Mesothelial cell of epicardium (in vitro differentiated cells): ENCODE data around the gene C1orf185. TPM values are rescaled to one million over a fixed set of nuclear protein-coding genes. Genes with fewer than 3 reads are reported as not detected.

Experiments
- DNase-seq, 2 experiments: peaks; one replicate each; pipeline ENCODE4 v3.0.0; 2021; ENCODE audit warnings: low spot score in 2 of 2; ENCODE audit not compliant: unreplicated experiment in 2 of 2
- H3K27ac Mint-ChIP-seq: 2 replicates; pipeline ENCODE4 v1.8.0; 2021; ENCODE audit warnings: mixed read lengths
- H3K27me3 Mint-ChIP-seq: 2 replicates; pipeline ENCODE4 v1.8.0; 2021; ENCODE audit warnings: low read depth, mixed read lengths
- H3K36me3 Mint-ChIP-seq: 2 replicates; pipeline ENCODE4 v1.8.0; 2021; ENCODE audit warnings: mixed read lengths
- H3K4me1 Mint-ChIP-seq: 2 replicates; pipeline ENCODE4 v1.8.0; 2021; ENCODE audit warnings: mixed read lengths
- H3K4me3 Mint-ChIP-seq: 2 replicates; pipeline ENCODE4 v1.8.0; 2021; ENCODE audit warnings: mild to moderate bottlenecking, moderate library complexity, mixed read lengths
- H3K9me3 Mint-ChIP-seq: 2 replicates; pipeline ENCODE4 v1.8.0; 2021; ENCODE audit warnings: mixed read lengths
- total RNA-seq: library from RNA; stranded (reverse); gene quantifications from 3 replicates; pipeline ENCODE4 v1.2.1, GENCODE V29; 2021
- TF ChIP-seq, protein P1 (sequence below): fragments of 200-600 bp; sonication (generic); IDR thresholded peaks from one replicate; pipeline ENCODE4 v1.5.0; 2021; ENCODE audit warnings: antibody characterized with exemption; ENCODE audit not compliant: unreplicated experiment

Gene C1orf185
- not detected in 3 replicates for total RNA-seq

DNA sequence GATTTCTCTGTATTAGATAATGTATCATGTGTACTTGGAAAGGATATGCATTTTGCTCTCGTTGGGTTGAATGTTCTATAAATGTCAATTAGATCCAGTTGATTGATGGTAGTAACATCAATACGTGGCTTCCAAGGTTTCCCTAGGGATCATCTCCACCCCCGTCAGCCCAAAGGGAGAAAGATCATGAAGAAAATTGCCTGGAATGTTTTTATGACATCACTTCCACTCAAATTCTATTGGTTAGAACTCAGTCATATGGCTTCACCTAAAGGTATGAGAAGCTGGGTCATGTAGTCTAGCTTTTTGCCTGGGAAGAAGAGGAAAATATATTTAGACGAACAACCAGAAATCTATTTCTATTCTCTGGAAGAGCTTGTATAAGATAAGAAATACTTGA lies at the start of gene C1orf185:
Gene C1orf185 (plus strand): TSS at position 253 of the 400 bp plus-strand sequence. CDS start 6 bp downstream, at position 259.
- H3K27me3 Mint-ChIP-seq, result peaks cover 12% of the 10 kb centered on the region
- H3K9me3 Mint-ChIP-seq, result no peaks in the 10 kb centered on the region
- no peak within 1 kb of the TSS for H3K27ac Mint-ChIP-seq
- DNase-seq, result no peak
- no peaks in the 10 kb centered on the region for H3K4me1 Mint-ChIP-seq
- no peak within 1 kb of the TSS for H3K4me3 Mint-ChIP-seq
- TF ChIP-seq, protein P1, sequence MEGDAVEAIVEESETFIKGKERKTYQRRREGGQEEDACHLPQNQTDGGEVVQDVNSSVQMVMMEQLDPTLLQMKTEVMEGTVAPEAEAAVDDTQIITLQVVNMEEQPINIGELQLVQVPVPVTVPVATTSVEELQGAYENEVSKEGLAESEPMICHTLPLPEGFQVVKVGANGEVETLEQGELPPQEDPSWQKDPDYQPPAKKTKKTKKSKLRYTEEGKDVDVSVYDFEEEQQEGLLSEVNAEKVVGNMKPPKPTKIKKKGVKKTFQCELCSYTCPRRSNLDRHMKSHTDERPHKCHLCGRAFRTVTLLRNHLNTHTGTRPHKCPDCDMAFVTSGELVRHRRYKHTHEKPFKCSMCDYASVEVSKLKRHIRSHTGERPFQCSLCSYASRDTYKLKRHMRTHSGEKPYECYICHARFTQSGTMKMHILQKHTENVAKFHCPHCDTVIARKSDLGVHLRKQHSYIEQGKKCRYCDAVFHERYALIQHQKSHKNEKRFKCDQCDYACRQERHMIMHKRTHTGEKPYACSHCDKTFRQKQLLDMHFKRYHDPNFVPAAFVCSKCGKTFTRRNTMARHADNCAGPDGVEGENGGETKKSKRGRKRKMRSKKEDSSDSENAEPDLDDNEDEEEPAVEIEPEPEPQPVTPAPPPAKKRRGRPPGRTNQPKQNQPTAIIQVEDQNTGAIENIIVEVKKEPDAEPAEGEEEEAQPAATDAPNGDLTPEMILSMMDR, result no peak
- H3K36me3 Mint-ChIP-seq, result no peaks in the 10 kb centered on the region

DNA sequence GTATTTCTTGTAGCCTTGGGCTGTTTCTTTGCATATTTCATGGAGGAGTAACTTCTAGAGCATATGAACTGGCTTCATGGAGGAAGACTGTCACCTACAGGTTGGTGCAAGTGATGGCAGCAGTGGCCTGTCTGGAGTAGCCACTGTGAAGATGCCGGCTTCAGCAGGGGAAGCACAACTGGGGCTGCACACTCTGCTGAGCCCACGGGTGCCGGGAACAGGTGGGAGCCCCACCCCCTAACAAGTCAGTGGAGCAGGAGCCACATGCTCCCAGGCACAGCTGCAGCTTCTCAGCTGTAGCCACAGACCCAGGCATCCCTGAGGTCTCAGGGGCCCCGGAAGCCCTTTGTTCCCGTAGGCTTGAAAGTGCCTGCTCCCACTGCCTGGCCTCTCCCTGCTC lies 43.2 kb upstream of the C1orf185 start:
- H3K9me3 Mint-ChIP-seq, result peaks cover 27% of the 10 kb centered on the region
- H3K36me3 Mint-ChIP-seq, result no peaks in the 10 kb centered on the region
- no peaks in the 10 kb centered on the region for H3K4me1 Mint-ChIP-seq
- H3K27ac Mint-ChIP-seq, result no peak overlapping the region
- TF ChIP-seq, protein P1, result no peak
- H3K27me3 Mint-ChIP-seq, result peaks cover 7% of the 10 kb centered on the region
- H3K4me3 Mint-ChIP-seq, result no peak overlapping the region
- no peak for DNase-seq

DNA sequence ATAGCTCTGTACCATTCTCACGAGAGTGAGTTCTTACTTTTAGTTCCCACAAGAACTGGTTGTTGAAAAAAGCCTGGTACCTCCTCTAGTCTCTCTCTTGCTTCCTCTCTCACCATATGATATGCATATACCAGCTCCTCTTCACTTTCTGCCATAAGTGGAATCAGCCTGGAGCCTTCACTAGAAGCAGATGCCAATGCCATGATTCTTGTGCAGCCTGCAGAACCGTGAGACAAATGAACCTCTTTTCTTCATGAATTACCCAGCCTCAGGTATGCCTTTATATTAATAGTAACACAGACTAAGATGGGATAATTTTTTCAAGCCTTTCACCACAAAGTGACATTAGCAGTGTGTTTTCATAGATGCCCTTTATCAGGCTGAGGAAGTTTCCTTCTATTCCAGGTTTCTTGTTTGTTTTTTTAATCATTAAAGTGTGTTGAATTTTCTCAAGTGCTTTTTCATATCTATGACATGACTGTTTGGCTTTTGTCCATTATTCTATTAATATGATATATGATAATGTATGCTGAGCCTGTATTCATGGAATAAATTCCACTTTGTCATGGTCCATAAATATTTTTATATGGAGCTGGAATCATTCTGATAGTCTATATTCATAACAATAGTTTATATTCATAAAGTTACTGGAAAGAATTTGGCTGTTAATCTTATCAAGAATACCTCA lies 40.7 kb upstream of the C1orf185 start:
- TF ChIP-seq, protein P1, result no peak
- H3K36me3 Mint-ChIP-seq, result no peaks in the 10 kb centered on the region
- peaks cover 4% of the 10 kb centered on the region for H3K27me3 Mint-ChIP-seq
- no peak overlapping the region for H3K4me3 Mint-ChIP-seq
- H3K9me3 Mint-ChIP-seq, result peaks cover 21% of the 10 kb centered on the region
- H3K4me1 Mint-ChIP-seq, result no peaks in the 10 kb centered on the region
- no peak overlapping the region for H3K27ac Mint-ChIP-seq
- no peak for DNase-seq

DNA sequence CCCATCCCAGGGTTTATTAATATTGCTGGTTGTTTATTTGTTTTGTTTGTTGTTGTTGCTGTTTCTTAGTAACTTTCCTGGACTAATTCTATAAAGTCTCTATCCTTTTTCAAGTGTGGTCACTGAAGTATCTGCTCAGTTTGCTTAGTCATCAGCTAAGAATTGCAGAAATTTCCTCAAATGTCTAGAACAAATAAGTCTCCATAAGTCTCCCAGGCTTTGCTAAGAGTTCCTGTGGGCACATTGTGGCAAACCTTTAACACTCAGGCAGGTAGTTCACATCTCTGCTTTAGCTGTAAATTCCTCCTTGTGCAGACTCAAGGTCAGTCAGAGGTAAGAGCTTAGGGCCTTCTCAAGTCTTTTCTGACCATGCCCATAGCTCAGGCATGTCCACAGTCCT lies 38.9 kb upstream of the C1orf185 start:
- no peak overlapping the region for H3K4me3 Mint-ChIP-seq
- no peaks in the 10 kb centered on the region for H3K36me3 Mint-ChIP-seq
- TF ChIP-seq, protein P1, result no peak
- peaks cover 3% of the 10 kb centered on the region for H3K27me3 Mint-ChIP-seq
- H3K4me1 Mint-ChIP-seq, result no peaks in the 10 kb centered on the region
- H3K9me3 Mint-ChIP-seq, result peaks cover 10% of the 10 kb centered on the region
- DNase-seq, result no peak
- H3K27ac Mint-ChIP-seq, result no peak overlapping the region

DNA sequence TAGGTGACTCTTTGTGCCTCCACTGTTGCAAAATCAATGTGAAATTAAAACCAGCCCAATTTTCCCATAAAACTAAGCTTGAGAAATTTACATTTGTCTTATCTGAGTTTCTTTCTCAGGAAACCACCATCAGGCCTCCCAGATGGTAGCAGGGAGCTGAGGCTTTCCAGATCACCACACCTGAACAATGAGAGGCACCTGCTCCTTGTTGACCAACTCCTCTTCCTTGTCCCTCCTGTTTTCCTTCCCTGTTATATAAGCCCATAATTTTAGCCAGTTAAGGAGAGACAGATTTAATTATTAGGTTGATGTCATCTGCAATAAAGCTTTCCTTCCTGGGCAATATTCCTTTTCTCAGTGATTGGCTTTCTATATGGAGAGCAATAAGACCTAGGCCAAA lies 32.0 kb upstream of the C1orf185 start:
- Mint-ChIP-seq H3K27ac (no peak overlapping the region), H3K9me3 (no peaks in the 10 kb centered on the region), H3K27me3 (peaks cover 34% of the 10 kb centered on the region), H3K36me3 (no peaks in the 10 kb centered on the region), H3K4me3 (no peak overlapping the region), H3K4me1 (no peaks in the 10 kb centered on the region)
- TF ChIP-seq, protein P1, result no peak
- no peak for DNase-seq
